Sigmoid colon (tissue), 4 donors: ENCODE results near the gene GLRA3.

Source experiments
- CTCF ChIP-seq, 4 experiments: fragments of 450-650 bp in 3 of 4; fragments of 200-600 bp in 1 of 4; IDR thresholded peaks; one replicate each; pipeline ENCODE4 v1.5.1; 2016 to 2019; ENCODE audit warnings: antibody characterized with exemption in 4 of 4, mild to moderate bottlenecking in 3 of 4, moderate library complexity in 2 of 4
- POLR2A ChIP-seq, 2 donors: fragments of 450-650 bp; IDR thresholded peaks; one replicate each; pipeline ENCODE4 v1.6.1; 2016; ENCODE audit warnings: antibody characterized with exemption in 2 of 2, mild to moderate bottlenecking in 2 of 2, moderate library complexity in 2 of 2
- POLR2AphosphoS5 ChIP-seq, 4 donors: sonication (generic); formaldehyde crosslinking; IDR thresholded peaks; one replicate each; pipeline ENCODE4 v1.6.1; 2017; ENCODE audit warnings: antibody characterized with exemption in 4 of 4

GRCh38 chr4:174696657-174697056 lies 132.4 kb downstream of the GLRA3 start:
- no peak for TF ChIP-seq CTCF (IDR thresholded peaks at IDR 0.05)
- no peak for TF ChIP-seq POLR2A (IDR thresholded peaks at IDR 0.05)
- no peak for TF ChIP-seq POLR2AphosphoS5 (IDR thresholded peaks at IDR 0.05)
